HepG2 (cell line): Measurements from ENCODE around the gene SKIL. TPM values are rescaled to one million over a fixed set of nuclear protein-coding genes. Genes with fewer than 3 reads are reported as not detected.

Experiments
- BCL6 ChIP-seq: IDR thresholded peaks from 2 replicates; pipeline ENCODE4 v1.6.1; 2016; ENCODE audit warnings: missing genetic modification reagents, missing compliant biosample characterization
- CC2D1A ChIP-seq: sonication (generic); formaldehyde crosslinking; IDR thresholded peaks from 2 replicates; pipeline ENCODE4 v1.8.1; 2023; ENCODE audit warnings: mild to moderate bottlenecking, missing genetic modification reagents
- DMAP1 ChIP-seq: IDR thresholded peaks from 2 replicates; pipeline ENCODE4 v1.6.1; 2016
- ELF4 ChIP-seq: sonication (generic); formaldehyde crosslinking; IDR thresholded peaks from 2 replicates; pipeline ENCODE4 v1.5.0; 2020; ENCODE audit warnings: missing genetic modification reagents, mild to moderate bottlenecking, moderate library complexity, borderline replicate concordance
- ERF ChIP-seq: IDR thresholded peaks from 2 replicates; pipeline ENCODE4 v1.6.1; 2018; ENCODE audit warnings: missing biosample characterization, missing genetic modification reagents
- FLYWCH1 ChIP-seq: sonication (generic); formaldehyde crosslinking; IDR thresholded peaks from 2 replicates; pipeline ENCODE4 v1.8.1; 2023; ENCODE audit warnings: mild to moderate bottlenecking, missing genetic modification reagents
- FOXA1 ChIP-seq, 2 experiments: fragments of 450-650 bp in 1 of 2; sonication (generic) in 1 of 2; formaldehyde crosslinking in 1 of 2; IDR thresholded peaks; 2 replicates each; pipeline versions ENCODE4 v1.4.0 to v1.6.1; 2016 to 2020; ENCODE audit warnings: missing genetic modification reagents in 1 of 2
- GMEB1 ChIP-seq: sonication (generic); formaldehyde crosslinking; IDR thresholded peaks from 2 replicates; pipeline ENCODE4 v1.5.1; 2020; ENCODE audit warnings: missing genetic modification reagents, mild to moderate bottlenecking, borderline replicate concordance
- GTF3A ChIP-seq: sonication (generic); formaldehyde crosslinking; conservative IDR thresholded peaks from 2 replicates; pipeline ENCODE4 v1.4.0; 2020; ENCODE audit warnings: mild to moderate bottlenecking, missing genetic modification reagents
- HNF4G ChIP-seq, 2 experiments: sonication (generic) in 1 of 2; formaldehyde crosslinking in 1 of 2; IDR thresholded peaks; 2 replicates each; pipeline versions ENCODE4 v1.4.0 to v1.6.1; 2011 to 2020; ENCODE audit warnings: borderline replicate concordance in 2 of 2, low read depth in 2 of 2, mild to moderate bottlenecking in 2 of 2, low read length in 1 of 2, missing genetic modification reagents in 1 of 2, moderate library complexity in 1 of 2
- KAT8 ChIP-seq: IDR thresholded peaks from 2 replicates; pipeline ENCODE4 v1.6.1; 2016; ENCODE audit warnings: missing genetic modification reagents, missing compliant biosample characterization
- MIER3 ChIP-seq: IDR thresholded peaks from 2 replicates; pipeline ENCODE4 v1.6.1; 2016; ENCODE audit warnings: missing compliant biosample characterization, borderline replicate concordance
- MNT ChIP-seq: fragments of 450-650 bp; IDR thresholded peaks from 2 replicates; pipeline ENCODE4 v1.6.1; 2016
- PREB ChIP-seq: sonication (generic); formaldehyde crosslinking; IDR thresholded peaks from 2 replicates; pipeline ENCODE4 v1.4.0; 2020; ENCODE audit warnings: missing genetic modification reagents
- SMAD3 ChIP-seq: sonication (generic); formaldehyde crosslinking; IDR thresholded peaks from 2 replicates; pipeline ENCODE4 v1.4.0; 2020; ENCODE audit warnings: missing genetic modification reagents
- SPEN ChIP-seq: sonication (generic); formaldehyde crosslinking; IDR thresholded peaks from 2 replicates; pipeline ENCODE4 v1.5.1; 2020; ENCODE audit warnings: low read depth, mild to moderate bottlenecking, missing genetic modification reagents
- TRIM24 ChIP-seq: sonication (generic); formaldehyde crosslinking; IDR thresholded peaks from 2 replicates; pipeline ENCODE4 v1.8.0; 2022; ENCODE audit warnings: mild to moderate bottlenecking, missing genetic modification reagents
- YEATS2 ChIP-seq: sonication (generic); formaldehyde crosslinking; IDR thresholded peaks from 2 replicates; pipeline ENCODE4 v1.4.0; 2020; ENCODE audit warnings: missing genetic modification reagents, borderline replicate concordance
- ZBTB21 ChIP-seq: sonication (generic); formaldehyde crosslinking; IDR thresholded peaks from 2 replicates; pipeline ENCODE4 v1.4.0; 2020; ENCODE audit warnings: missing genetic modification reagents
- ZBTB7A ChIP-seq: sonication (generic); formaldehyde crosslinking; IDR thresholded peaks from 2 replicates; pipeline ENCODE4 v1.8.0; 2022; ENCODE audit warnings: mild to moderate bottlenecking, missing genetic modification reagents
- ZNF350 ChIP-seq: sonication (generic); formaldehyde crosslinking; IDR thresholded peaks from 2 replicates; pipeline ENCODE4 v1.4.0; 2020; ENCODE audit warnings: mild to moderate bottlenecking, low read depth, missing genetic modification reagents, borderline replicate concordance
- ZNF501 ChIP-seq: sonication (generic); formaldehyde crosslinking; IDR thresholded peaks from 2 replicates; pipeline ENCODE4 v1.5.1; 2020; ENCODE audit warnings: mild to moderate bottlenecking, moderate library complexity, missing genetic modification reagents
- ZNF556 ChIP-seq: sonication (generic); formaldehyde crosslinking; IDR thresholded peaks from 2 replicates; pipeline ENCODE4 v1.4.0; 2020; ENCODE audit warnings: mild to moderate bottlenecking, missing genetic modification reagents, borderline replicate concordance
- ZNF747 ChIP-seq: sonication (generic); formaldehyde crosslinking; IDR thresholded peaks from 2 replicates; pipeline ENCODE4 v1.8.1; 2023; ENCODE audit warnings: missing genetic modification reagents, mild to moderate bottlenecking, borderline replicate concordance
- ZNF770 ChIP-seq: sonication (generic); formaldehyde crosslinking; IDR thresholded peaks from 2 replicates; pipeline ENCODE4 v1.5.0; 2020; ENCODE audit warnings: mild to moderate bottlenecking, missing genetic modification reagents
- polyA plus RNA-seq, 8 experiments: library from polyadenylated mRNA; depleted of rRNA in 3 of 8; stranded (reverse) in 7 of 8; unstranded in 1 of 8; fragments of >200 nt; fragmentation: Illumina TruSeq in 4 of 8; extraction: Trizol in 4 of 8; gene quantifications; 2 replicates each; pipeline versions ENCODE4 v1.2.1 to v1.2.3, GENCODE V29; 2011 to 2016; ENCODE audit warnings: low read depth in 4 of 8, missing spikeins in 1 of 8, mixed read lengths in 1 of 8; ENCODE audit not compliant: insufficient read depth in 1 of 8
- total RNA-seq, 5 experiments: library from RNA; depleted of rRNA; stranded (reverse); fragments of >200 nt; fragmentation: Illumina TruSeq; extraction: Trizol; gene quantifications; 2 replicates each; pipeline ENCODE4 v1.2.3, GENCODE V29; 2016; ENCODE audit warnings: low read depth in 1 of 5

Gene SKIL
- total and polyA plus RNA-seq, 2 of the 13 experiments (the other 11 are each of a cell fraction or from before 2014, with no cell fraction given), result 5.2 to 20.7 TPM

GRCh38 chr3:170331143-170331542 is 26.4 kb upstream of the SKIL start (continued):
- TF ChIP-seq MNT (no peak), ZNF770 (CRISPR knock-in tag) (peak; percentile 57; the same call in 1 of the 2 replicates), FLYWCH1 (no peak), BCL6 (peak; percentile 81), SPEN (CRISPR knock-in tag) (peak; percentile 55; the same call in 1 of the 2 replicates), DMAP1 (CRISPR knock-in tag) (peak; percentile 71), GTF3A (CRISPR knock-in tag) (no peak), SMAD3 (CRISPR knock-in tag) (peak; percentile 30; the same call in 1 of the 2 replicates), ZBTB21 (CRISPR knock-in tag) (peak; percentile 26; the same call in 1 of the 2 replicates), PREB (no peak), ERF (CRISPR knock-in tag) (peak; percentile 74; the same call in 1 of the 2 replicates), ZNF747 (CRISPR knock-in tag) (0 out of 2 replicates have a peak, but pooled peaks have one; percentile 23), ELF4 (CRISPR knock-in tag) (0 out of 2 replicates have a peak, but pooled peaks have one; percentile 33), ZNF556 (CRISPR knock-in tag) (peak; percentile 68; the same call in 1 of the 2 replicates), CC2D1A (no peak), MIER3 (CRISPR knock-in tag) (peak; percentile 24; the same call in 1 of the 2 replicates), YEATS2 (CRISPR knock-in tag) (peak; percentile 50; the same call in 1 of the 2 replicates), FOXA1 (IDR thresholded peaks at IDR 0.05) (no peak), FOXA1 (CRISPR knock-in tag; IDR thresholded peaks at IDR 0.05) (peak; percentile 82), HNF4G (IDR thresholded peaks at IDR 0.05; ENCODE audit: borderline replicate concordance, low read depth, low read length) (peak; percentile 100), HNF4G (CRISPR knock-in tag; IDR thresholded peaks at IDR 0.05; ENCODE audit: borderline replicate concordance, low read depth) (peak; percentile 98), ZBTB7A (CRISPR knock-in tag) (no peak), ZNF350 (CRISPR knock-in tag) (peak; percentile 70; the same call in 1 of the 2 replicates), ZNF501 (CRISPR knock-in tag) (no peak), GMEB1 (peak; percentile 24; the same call in 1 of the 2 replicates), KAT8 (CRISPR knock-in tag) (peak; percentile 73), TRIM24 (CRISPR knock-in tag) (0 out of 2 replicates have a peak, but pooled peaks have one; percentile 48)
